Tibial nerve (tissue), 4 donors: ENCODE measurements around the gene FKBP6. TPM values are rescaled to one million over a fixed set of nuclear protein-coding genes. Genes with fewer than 3 reads are reported as not detected.
"Not testable (repeated sequence)": the region's sequence is repeated elsewhere in the genome, so short reads cannot be mapped to it uniquely, and the experiment has no call there.

Experiments
- DNase-seq, 2 donors: peaks; one replicate each; pipeline ENCODE4 v3.0.0-alpha.2; 2019; ENCODE audit warnings: low spot score in 2 of 2
- H3K27ac ChIP-seq, 4 donors: fragments of 200-600 bp; sonication (generic) in 3 of 4; one replicate each; pipeline ENCODE4 v1.5.1; 2017 to 2019; ENCODE audit warnings: mild to moderate bottlenecking in 1 of 4
- H3K27me3 ChIP-seq, 2 donors: fragments of 200-600 bp; sonication (generic) in 1 of 2; one replicate each; pipeline versions ENCODE4 v1.5.1 to v1.6.0; 2017 to 2019
- H3K36me3 ChIP-seq, 3 donors: fragments of 200-600 bp; sonication (generic); one replicate each; pipeline ENCODE4 v1.5.1; 2018 to 2019
- H3K4me1 ChIP-seq, 4 donors: fragments of 200-600 bp; sonication (generic) in 3 of 4; one replicate each; pipeline ENCODE4 v1.5.1; 2017 to 2019
- H3K4me3 ChIP-seq, 4 donors: fragments of 200-600 bp; sonication (generic) in 3 of 4; one replicate each; pipeline ENCODE4 v1.5.1; 2017 to 2019; ENCODE audit warnings: mild to moderate bottlenecking in 1 of 4, moderate library complexity in 1 of 4
- H3K9me3 ChIP-seq, 4 donors: fragments of 200-600 bp; sonication (generic) in 3 of 4; one replicate each; pipeline ENCODE4 v1.5.1; 2017 to 2019
- CTCF ChIP-seq, 5 experiments: fragments of 200-600 bp in 3 of 5; fragments of 450-650 bp in 2 of 5; sonication (generic) in 3 of 5; IDR thresholded peaks; one replicate each; pipeline ENCODE4 v1.5.1; 2016 to 2019; ENCODE audit warnings: antibody characterized with exemption in 5 of 5, mild to moderate bottlenecking in 3 of 5, moderate library complexity in 2 of 5
- EP300 ChIP-seq, 2 donors: sonication (generic); formaldehyde crosslinking; IDR thresholded peaks; one replicate each; pipeline ENCODE4 v1.6.1; 2017; ENCODE audit warnings: antibody characterized with exemption in 2 of 2, mild to moderate bottlenecking in 1 of 2
- POLR2A ChIP-seq, 2 donors: fragments of 450-650 bp; IDR thresholded peaks; one replicate each; pipeline ENCODE4 v1.6.1; 2017; ENCODE audit warnings: antibody characterized with exemption in 2 of 2, mild to moderate bottlenecking in 2 of 2, moderate library complexity in 2 of 2
- WGBS, 2 donors: methylation state at CpG; one replicate each; pipeline ENCODE4 v1.1.5; 2018; 5-methylcytosine and 5-hydroxymethylcytosine counted together
- total RNA-seq, 4 donors: library from RNA; depleted of rRNA; stranded (reverse); fragments of >200 nt; gene quantifications; one replicate each; pipeline ENCODE4 v1.1.0, GENCODE V29; 2016

The FKBP6 gene
- total RNA-seq, 4 donors from 2014 or later: not detected

DNA sequence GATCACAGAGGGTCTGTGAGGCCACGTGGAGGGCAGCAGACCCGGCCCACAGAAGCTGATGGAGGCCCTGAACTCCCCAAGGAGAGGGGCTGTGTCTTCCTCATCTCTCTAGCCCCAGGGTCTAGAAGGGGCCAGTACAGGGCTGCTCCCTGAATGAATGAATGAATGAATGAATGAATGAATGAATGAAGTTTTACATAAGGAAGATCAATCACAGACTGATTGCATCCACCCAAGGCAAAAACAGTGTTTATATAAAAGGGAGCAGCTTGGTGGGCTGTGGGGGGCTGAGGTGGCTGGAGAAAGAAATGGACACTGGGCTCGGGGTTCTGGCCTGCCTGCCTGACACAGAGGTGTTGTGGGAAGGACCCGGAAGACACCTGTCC lies 14.4 kb upstream of the FKBP6 start:
- no peaks in the 10 kb centered on the region for H3K27me3 ChIP-seq
- no peaks in the 10 kb centered on the region for H3K9me3 ChIP-seq
- TF ChIP-seq CTCF (IDR thresholded peaks at IDR 0.05) (no peak), EP300 (IDR thresholded peaks at IDR 0.05) (no peak), POLR2A (IDR thresholded peaks at IDR 0.05) (no peak)
- WGBS, 2 donors: 59 to 80% methylated on average over 4 of the region's 4 CpGs
- H3K4me1 ChIP-seq: peaks cover 0 to 9% (median 5%) of the 10 kb centered on the region in 4 donors
- H3K36me3 ChIP-seq: no peaks in the 10 kb centered on the region
- no peak for DNase-seq
- H3K4me3 ChIP-seq: no peak overlapping the region
- no peak overlapping the region for H3K27ac ChIP-seq

DNA sequence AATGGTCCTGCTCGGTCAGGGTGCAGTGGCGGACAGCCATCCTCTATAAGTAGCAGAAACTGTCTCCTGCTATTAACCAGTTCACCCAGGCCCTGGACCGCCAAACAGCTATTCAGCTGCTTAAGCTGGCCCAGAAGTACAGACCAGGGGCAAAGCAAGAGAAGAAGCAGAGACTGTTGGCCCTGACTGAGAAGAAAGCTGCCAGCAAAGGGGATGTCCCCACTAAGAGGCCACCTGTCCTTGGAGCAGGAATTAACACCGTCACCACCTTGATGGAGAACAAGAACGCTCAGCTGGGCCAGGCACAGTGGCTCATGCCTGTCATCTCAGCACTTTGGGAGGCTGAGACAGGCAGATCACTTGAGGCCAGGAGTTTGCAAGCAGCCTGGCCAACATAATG lies 13.7 kb upstream of the FKBP6 start:
- Histone ChIP-seq H3K36me3 (no peaks in the 10 kb centered on the region), H3K4me1 (peaks cover 0 to 4% (median 0%) of the 10 kb centered on the region in 4 donors), H3K9me3 (no peaks in the 10 kb centered on the region), H3K27me3 (no peaks in the 10 kb centered on the region), H3K4me3 (no peak overlapping the region), H3K27ac (no peak overlapping the region)
- WGBS, 2 donors: 79 to 86% methylated on average over 5 of the region's 5 CpGs
- no peak for DNase-seq
- TF ChIP-seq EP300 (IDR thresholded peaks at IDR 0.05) (no peak), CTCF (IDR thresholded peaks at IDR 0.05) (no peak), POLR2A (IDR thresholded peaks at IDR 0.05) (no peak)

DNA sequence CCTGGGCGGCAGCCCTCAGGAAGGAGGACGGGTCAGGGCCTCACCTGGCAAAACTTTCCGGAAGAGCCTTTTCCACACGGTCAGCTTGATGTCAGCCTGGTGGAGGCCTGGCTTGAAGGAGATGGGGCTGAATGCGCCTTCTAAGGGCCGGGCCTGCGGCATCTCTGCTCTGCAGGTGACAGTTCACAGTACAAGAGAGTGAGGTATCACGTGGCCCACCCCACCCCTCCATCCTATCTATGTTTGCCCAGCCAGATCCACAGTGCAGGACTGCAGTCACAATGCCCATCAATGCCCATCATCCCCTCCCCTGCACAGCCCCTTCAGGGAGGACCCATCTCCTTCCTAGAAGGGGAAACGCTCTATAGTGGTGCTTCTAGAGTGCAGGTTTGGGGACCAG lies 11.4 kb upstream of the FKBP6 start:
- Histone ChIP-seq H3K9me3 (no peaks in the 10 kb centered on the region), H3K27ac (no peak overlapping the region), H3K27me3 (no peaks in the 10 kb centered on the region), H3K4me1 (no peaks in the 10 kb centered on the region), H3K4me3 (no peak overlapping the region), H3K36me3 (no peaks in the 10 kb centered on the region)
- DNase-seq: no peak
- WGBS, 2 donors: 86 to 87% methylated on average over 7 to 9 of the region's 9 CpGs
- no peak for TF ChIP-seq CTCF (IDR thresholded peaks at IDR 0.05)
- no peak for TF ChIP-seq EP300 (IDR thresholded peaks at IDR 0.05)
- TF ChIP-seq POLR2A (IDR thresholded peaks at IDR 0.05): no peak

GRCh38 chr7:73318656-73319204 lies 9.2 kb upstream of the FKBP6 start:
- not testable (repeated sequence) for H3K36me3 ChIP-seq, H3K27me3 ChIP-seq, H3K27ac ChIP-seq, H3K9me3 ChIP-seq, DNase-seq, H3K4me3 ChIP-seq, H3K4me1 ChIP-seq
- 76 to 78% methylated on average over 16 of the region's 18 CpGs for WGBS, 2 donors

DNA sequence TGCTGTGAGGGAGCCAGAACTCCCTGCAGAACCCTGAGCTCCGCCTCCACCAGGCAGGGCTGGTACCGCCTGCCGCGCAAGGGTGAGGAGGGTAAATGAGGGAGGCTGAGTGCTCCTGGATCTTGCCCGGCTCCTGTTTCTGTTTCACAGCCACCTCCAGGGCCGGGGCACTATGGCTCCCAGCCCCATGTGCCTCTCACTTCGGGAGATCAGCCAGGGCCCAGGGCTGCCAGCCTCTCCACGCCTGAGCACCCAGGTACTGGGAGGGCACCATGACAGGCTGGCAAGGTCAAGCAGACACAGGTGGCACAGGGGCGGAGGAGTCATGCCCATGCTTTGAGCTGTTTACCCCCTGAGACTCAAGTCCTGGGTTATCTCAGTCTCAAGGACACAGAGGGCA lies 8.4 kb upstream of the FKBP6 start:
- H3K4me3 ChIP-seq, H3K36me3 ChIP-seq, DNase-seq, H3K27ac ChIP-seq, H3K27me3 ChIP-seq, H3K9me3 ChIP-seq, H3K4me1 ChIP-seq: not testable (repeated sequence)
- WGBS, 2 donors: 59 to 68% methylated on average over 6 to 7 of the region's 9 CpGs

- not testable (repeated sequence) for H3K27me3 ChIP-seq, H3K27ac ChIP-seq, H3K4me3 ChIP-seq, H3K4me1 ChIP-seq, DNase-seq, H3K9me3 ChIP-seq, H3K36me3 ChIP-seq
- WGBS, 2 donors: 69 to 74% methylated on average over 8 to 9 of the region's 9 CpGs
These were observed 8.0 kb upstream of the FKBP6 start for GRCh38 chr7:73320009-73320408.

DNA sequence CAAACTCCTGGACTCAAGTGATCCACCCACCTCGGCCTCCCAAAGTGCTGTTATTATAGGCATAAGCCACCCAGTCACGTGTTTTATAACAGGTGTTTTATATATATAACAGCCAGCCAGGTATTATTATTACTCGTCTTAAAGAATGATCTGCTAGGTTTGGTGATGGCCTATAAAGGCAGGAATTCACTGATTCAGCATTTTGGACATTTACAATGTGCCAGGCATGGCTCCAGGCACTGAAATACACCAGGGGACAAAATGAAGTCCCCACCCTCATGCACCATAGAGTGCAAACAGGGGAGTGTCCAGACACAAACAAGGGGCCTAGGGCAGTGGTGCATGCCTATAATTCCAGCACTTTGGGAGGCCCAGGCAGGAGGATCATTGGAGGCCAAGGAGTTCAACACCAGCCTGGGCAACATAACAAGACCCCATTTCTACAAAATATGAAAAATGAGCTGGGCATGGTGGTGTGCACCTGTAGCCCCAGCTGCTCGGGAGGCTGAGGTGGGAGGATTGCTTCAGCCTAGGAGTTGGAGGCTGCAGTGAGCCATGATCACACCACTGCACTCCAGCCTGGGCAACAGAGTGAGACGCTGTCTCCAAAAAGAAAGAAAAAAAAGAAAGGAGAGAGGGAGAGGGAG lies 4.4 kb upstream of the FKBP6 start:
- not testable (repeated sequence) for H3K27ac ChIP-seq, H3K9me3 ChIP-seq, H3K4me3 ChIP-seq, DNase-seq, H3K36me3 ChIP-seq, H3K27me3 ChIP-seq, H3K4me1 ChIP-seq
- 82% methylated on average over 5 of the region's 5 CpGs for WGBS, 2 donors
